Endodermal cell (in vitro differentiated cells): ENCODE data around the gene PTPRN2. TPM values are rescaled to one million over a fixed set of nuclear protein-coding genes. Genes with fewer than 3 reads are reported as not detected.

ENCODE experiments used
- DNase-seq: peaks from one replicate; pipeline ENCODE4 v3.0.0-alpha.2; 2017
- H3K27ac ChIP-seq: 2 replicates; pipeline ENCODE4 v1.5.1; 2013; ENCODE audit warnings: mild to moderate bottlenecking, low read depth, low read length, moderate library complexity
- H3K27me3 ChIP-seq: 2 replicates; pipeline ENCODE4 v1.6.1; 2013; ENCODE audit warnings: mild to moderate bottlenecking, low read length, moderate library complexity; ENCODE audit not compliant: insufficient read depth, control insufficient read depth, poor library complexity, severe bottlenecking
- H3K36me3 ChIP-seq: 2 replicates; pipeline ENCODE4 v1.7.0; 2013; ENCODE audit warnings: mild to moderate bottlenecking, low read length, moderate library complexity; ENCODE audit not compliant: control insufficient read depth, insufficient read depth
- H3K4me1 ChIP-seq: one replicate; pipeline ENCODE4 v1.7.0; 2013; ENCODE audit warnings: low read length; ENCODE audit not compliant: control insufficient read depth, insufficient read depth
- H3K4me3 ChIP-seq: 2 replicates; pipeline ENCODE4 v1.5.1; 2013; ENCODE audit warnings: mild to moderate bottlenecking, low read length, moderate library complexity
- H3K9ac ChIP-seq: 2 replicates; pipeline ENCODE4 v1.6.1; 2013; ENCODE audit warnings: mild to moderate bottlenecking, low read length, moderate library complexity; ENCODE audit not compliant: poor library complexity, severe bottlenecking; ENCODE audit errors: extremely low read depth
- H3K9me3 ChIP-seq: 2 replicates; pipeline ENCODE4 v1.6.1; 2013; ENCODE audit warnings: mild to moderate bottlenecking, low read length, moderate library complexity; ENCODE audit not compliant: control insufficient read depth
- H3K27ac Mint-ChIP-seq: 2 replicates; pipeline ENCODE4 v1.8.0; 2020; ENCODE audit warnings: mixed read lengths
- H3K27me3 Mint-ChIP-seq: 2 replicates; pipeline ENCODE4 v1.8.0; 2021; ENCODE audit warnings: mild to moderate bottlenecking, mixed read lengths; ENCODE audit not compliant: insufficient read depth
- H3K36me3 Mint-ChIP-seq: 2 replicates; pipeline ENCODE4 v1.8.0; 2020; ENCODE audit warnings: low read depth, mixed read lengths
- H3K4me1 Mint-ChIP-seq: 2 replicates; pipeline ENCODE4 v1.8.0; 2020; ENCODE audit warnings: mixed read lengths
- H3K4me3 Mint-ChIP-seq: 2 replicates; pipeline ENCODE4 v1.8.0; 2020; ENCODE audit warnings: mild to moderate bottlenecking, moderate library complexity, mixed read lengths
- H3K9me3 Mint-ChIP-seq: 2 replicates; pipeline ENCODE4 v1.8.0; 2020; ENCODE audit warnings: mild to moderate bottlenecking, mixed read lengths
- WGBS, 2 experiments: methylation state at CpG; one replicate each; pipeline versions ENCODE4 v1.1.5 to v1.1.7; 2013; ENCODE audit warnings: missing lambda C conversion rate in 2 of 2, mixed read lengths in 1 of 2; ENCODE audit not compliant: insufficient coverage in 1 of 2, insufficient read length in 1 of 2; 5-methylcytosine and 5-hydroxymethylcytosine counted together
- total RNA-seq, 2 donors: library from RNA; stranded (reverse); fragmentation: NEBNext Ultra II Directional in 1 of 2; extraction: Animal tissue kit (Norgen Biotek cat#: 25700) in 1 of 2; gene quantifications; 2 replicates in 1 of 2; 3 replicates in 1 of 2; pipeline ENCODE4 v1.2.1, GENCODE V29; 2021
- TF ChIP-seq, protein P1 (sequence below): fragments of 200-600 bp; sonication (generic); conservative IDR thresholded peaks from 2 replicates; pipeline ENCODE4 v1.5.0; 2021; ENCODE audit warnings: antibody characterized with exemption, mild to moderate bottlenecking

Gene PTPRN2
- total RNA-seq, 2 donors from 2014 or later, result 0.69 to 1.2 TPM

DNA sequence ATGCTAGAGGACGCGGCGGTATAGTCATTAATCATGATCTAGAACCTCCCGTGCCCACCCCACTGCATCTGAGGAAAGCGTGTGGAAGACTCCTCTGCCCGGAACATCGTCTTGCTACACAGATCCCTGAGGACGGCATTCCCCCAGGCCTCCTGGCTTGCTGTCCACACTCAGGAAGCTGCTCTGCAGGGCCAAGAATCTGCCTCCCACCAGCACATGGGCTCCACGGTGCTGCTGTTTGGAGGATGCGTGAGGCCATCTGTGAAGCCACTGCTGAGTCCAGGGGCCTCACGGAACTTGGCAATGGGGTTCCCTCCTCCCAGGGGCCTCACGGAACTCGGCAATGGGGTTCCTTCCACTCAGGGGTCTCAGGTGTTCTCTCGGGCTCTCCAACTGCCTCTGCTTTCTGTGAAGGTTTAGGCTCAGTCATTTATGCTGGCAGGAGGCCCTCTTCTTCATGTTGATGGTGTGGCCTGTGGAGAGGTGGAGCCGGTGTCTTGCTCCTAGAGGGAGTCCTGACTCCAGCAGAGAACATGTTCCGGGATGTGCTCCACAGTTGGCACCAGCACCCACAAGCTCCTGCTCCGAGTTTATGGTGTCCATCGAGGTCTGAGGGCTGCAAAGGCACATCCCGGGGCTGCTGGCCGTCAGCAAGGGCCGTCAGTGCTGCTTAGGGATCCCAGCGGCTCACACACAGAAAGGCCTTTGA, 977.5 kb downstream of the PTPRN2 start:
- H3K27me3 Mint-ChIP-seq, result peaks cover 38% of the 10 kb centered on the region
- no peaks in the 10 kb centered on the region for H3K4me1 ChIP-seq
- H3K9ac ChIP-seq, result no peak overlapping the region
- H3K9me3 ChIP-seq, result peaks cover 43% of the 10 kb centered on the region
- no peak overlapping the region for H3K4me3 ChIP-seq
- no peak overlapping the region for H3K4me3 Mint-ChIP-seq
- H3K36me3 Mint-ChIP-seq, result no peaks in the 10 kb centered on the region
- H3K27ac Mint-ChIP-seq, result no peak overlapping the region
- DNase-seq, result no peak
- no peaks in the 10 kb centered on the region for H3K36me3 ChIP-seq
- no peaks in the 10 kb centered on the region for H3K27me3 ChIP-seq
- peaks cover 3% of the 10 kb centered on the region for H3K9me3 Mint-ChIP-seq
- no peak overlapping the region for H3K27ac ChIP-seq
- TF ChIP-seq, protein P1, sequence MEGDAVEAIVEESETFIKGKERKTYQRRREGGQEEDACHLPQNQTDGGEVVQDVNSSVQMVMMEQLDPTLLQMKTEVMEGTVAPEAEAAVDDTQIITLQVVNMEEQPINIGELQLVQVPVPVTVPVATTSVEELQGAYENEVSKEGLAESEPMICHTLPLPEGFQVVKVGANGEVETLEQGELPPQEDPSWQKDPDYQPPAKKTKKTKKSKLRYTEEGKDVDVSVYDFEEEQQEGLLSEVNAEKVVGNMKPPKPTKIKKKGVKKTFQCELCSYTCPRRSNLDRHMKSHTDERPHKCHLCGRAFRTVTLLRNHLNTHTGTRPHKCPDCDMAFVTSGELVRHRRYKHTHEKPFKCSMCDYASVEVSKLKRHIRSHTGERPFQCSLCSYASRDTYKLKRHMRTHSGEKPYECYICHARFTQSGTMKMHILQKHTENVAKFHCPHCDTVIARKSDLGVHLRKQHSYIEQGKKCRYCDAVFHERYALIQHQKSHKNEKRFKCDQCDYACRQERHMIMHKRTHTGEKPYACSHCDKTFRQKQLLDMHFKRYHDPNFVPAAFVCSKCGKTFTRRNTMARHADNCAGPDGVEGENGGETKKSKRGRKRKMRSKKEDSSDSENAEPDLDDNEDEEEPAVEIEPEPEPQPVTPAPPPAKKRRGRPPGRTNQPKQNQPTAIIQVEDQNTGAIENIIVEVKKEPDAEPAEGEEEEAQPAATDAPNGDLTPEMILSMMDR, result no peak
- H3K4me1 Mint-ChIP-seq, result no peaks in the 10 kb centered on the region
- whole genome bisulfite sequencing, 2 experiments, result 83% methylated on average over 21 to 22 of the region's 22 CpGs

DNA sequence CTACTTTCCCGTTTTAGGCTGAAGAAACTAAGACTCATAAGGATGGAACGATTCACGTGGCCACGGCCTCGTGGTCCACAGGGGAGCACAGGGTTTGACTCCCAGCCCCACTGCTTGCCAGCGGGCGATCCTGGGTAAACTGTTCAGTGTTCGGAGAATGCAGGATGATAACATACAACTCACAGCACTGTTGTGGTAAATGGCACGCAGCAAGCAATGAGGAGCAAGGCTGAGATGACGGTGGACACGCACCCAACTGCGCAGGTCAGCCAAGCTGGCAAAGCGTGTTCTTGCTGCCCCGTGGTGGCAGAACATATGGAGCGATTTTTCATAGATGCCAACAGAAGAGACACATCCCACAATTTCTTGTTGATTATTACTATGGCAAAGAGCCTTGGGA, 978.1 kb downstream of the PTPRN2 start:
- Mint-ChIP-seq H3K27ac (no peak overlapping the region), H3K9me3 (peaks cover 3% of the 10 kb centered on the region), H3K4me3 (no peak overlapping the region), H3K27me3 (peaks cover 36% of the 10 kb centered on the region), H3K4me1 (no peaks in the 10 kb centered on the region), H3K36me3 (no peaks in the 10 kb centered on the region)
- no peak overlapping the region for H3K27ac ChIP-seq
- WGBS, 2 experiments, result 81 to 85% methylated on average over 9 to 15 of the region's 15 CpGs
- H3K9me3 ChIP-seq, result peaks cover 41% of the 10 kb centered on the region
- TF ChIP-seq, protein P1, result no peak
- H3K4me1 ChIP-seq, result no peaks in the 10 kb centered on the region
- H3K36me3 ChIP-seq, result no peaks in the 10 kb centered on the region
- H3K27me3 ChIP-seq, result no peaks in the 10 kb centered on the region
- H3K9ac ChIP-seq, result no peak overlapping the region
- no peak for DNase-seq
- H3K4me3 ChIP-seq, result no peak overlapping the region

DNA sequence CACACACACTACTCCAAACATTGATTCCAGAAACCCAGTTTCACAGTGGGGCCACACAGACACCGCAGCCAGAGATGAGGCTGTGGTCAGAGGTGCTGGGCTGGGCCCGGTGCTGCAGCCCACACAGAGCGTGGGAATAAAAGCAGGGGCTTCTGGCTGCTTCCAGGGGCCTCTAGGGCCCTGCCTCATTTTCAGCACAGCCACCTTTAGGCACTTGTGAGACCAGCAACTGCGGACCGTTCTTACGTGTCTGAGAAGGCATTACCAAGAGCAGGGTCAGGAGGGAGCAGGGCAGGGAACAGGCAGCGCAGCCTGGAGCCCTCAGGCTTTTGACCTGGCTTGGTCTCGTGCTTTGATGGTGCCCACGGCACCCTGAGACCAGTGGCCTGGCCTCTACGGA, 980.4 kb downstream of the PTPRN2 start:
- peaks cover 42% of the 10 kb centered on the region for H3K9me3 ChIP-seq
- no peaks in the 10 kb centered on the region for H3K27me3 ChIP-seq
- Mint-ChIP-seq H3K9me3 (peaks cover 2% of the 10 kb centered on the region), H3K36me3 (no peaks in the 10 kb centered on the region), H3K4me1 (no peaks in the 10 kb centered on the region), H3K27me3 (peaks cover 33% of the 10 kb centered on the region), H3K27ac (no peak overlapping the region), H3K4me3 (no peak overlapping the region)
- no peak overlapping the region for H3K4me3 ChIP-seq
- H3K4me1 ChIP-seq, result no peaks in the 10 kb centered on the region
- TF ChIP-seq, protein P1, result no peak
- no peak for DNase-seq
- 79 to 81% methylated on average over 5 to 10 of the region's 10 CpGs for WGBS, 2 experiments
- no peaks in the 10 kb centered on the region for H3K36me3 ChIP-seq
- H3K9ac ChIP-seq, result no peak overlapping the region
- no peak overlapping the region for H3K27ac ChIP-seq
